ENCODE measurements around the gene SMDT1. TPM values are rescaled to one million over a fixed set of nuclear protein-coding genes. Genes with fewer than 3 reads are reported as not detected.
A peak's percentile ranks its signal among the peaks of the same experiment; 100 is the strongest.

The SMDT1 gene
- total RNA-seq, 5 donors from 2014 or later (not counting 1 experiment from before 2014, with no cell fraction given), result 101 to 176 (median 114) TPM

- Mint-ChIP-seq H3K36me3 (no peaks in the 10 kb centered on the region), H3K4me1 (peaks cover 42 to 53% (median 46%) of the 10 kb centered on the region in 3 donors), H3K27ac (peak within 1 kb of the TSS; percentile 55 to 72), H3K4me3 (peak within 1 kb of the TSS; percentile 62 to 92 (median 73)), H3K27me3 (no peaks in the 10 kb centered on the region), H3K9me3 (no peaks in the 10 kb centered on the region)
- ChIA-PET CTCF (no interaction called here), POLR2A (interaction anchor here in 1 of 2 donors (0.6 kb wide), 1 partner anchor 1157 kb away, joined by 9 read pairs; no protein-coding TSS in a partner anchor)
- no peaks in the 10 kb centered on the region for H3K9me3 ChIP-seq
- peak in 1 of 4 experiments; percentile 5 for ATAC-seq (replicated peaks in 1 of 4)
- peaks cover 19 to 60% of the 10 kb centered on the region in 2 experiments for H3K4me1 ChIP-seq (ENCODE audit: control insufficient read depth in 1 of 2, extremely low read depth in 1 of 2, insufficient read depth in 2 of 2, low read length in 2 of 2)
- H3K27ac ChIP-seq (ENCODE audit: low read length), result peak within 1 kb of the TSS; percentile 39
- H3K36me3 ChIP-seq (ENCODE audit: control insufficient read depth in 2 of 2, extremely low read depth in 1 of 2, insufficient read depth in 1 of 2, low read length in 1 of 2), result no peaks in the 10 kb centered on the region
- H3K27me3 ChIP-seq (replicated peaks in 1 of 2; ENCODE audit: control insufficient read depth in 2 of 2, extremely low read depth in 1 of 2, insufficient read depth in 2 of 2, low read length in 1 of 2), result no peaks in the 10 kb centered on the region
- peak in 33 of 35 experiments; percentile 25 to 66 (median 38) for DNase-seq
- peak within 1 kb of the TSS; percentile 17 to 58 for H3K4me3 ChIP-seq (ENCODE audit: control insufficient read depth in 1 of 2, extremely low read depth in 1 of 2, low read length in 1 of 2)
- WGBS (ENCODE audit: insufficient coverage), result 2% methylated on average over 41 of the region's 55 CpGs
Measured at GRCh38 chr22:42074132-42074811, 5.2 kb upstream of the SMDT1 start, which contains the start of gene PHETA2. Gene PHETA2, plus strand, starts transcription at chr22:42074248. Its CDS starts 3,046 bp downstream, at chr22:42077294.

- Histone ChIP-seq H3K27me3 (replicated peaks in 1 of 2; ENCODE audit: control insufficient read depth in 2 of 2, extremely low read depth in 1 of 2, insufficient read depth in 2 of 2, low read length in 1 of 2) (no peaks in the 10 kb centered on the region), H3K9me3 (no peaks in the 10 kb centered on the region), H3K27ac (ENCODE audit: low read length) (no peak overlapping the region), H3K36me3 (ENCODE audit: control insufficient read depth in 2 of 2, extremely low read depth in 1 of 2, insufficient read depth in 1 of 2, low read length in 1 of 2) (no peaks in the 10 kb centered on the region), H3K4me3 (ENCODE audit: control insufficient read depth in 1 of 2, extremely low read depth in 1 of 2, low read length in 1 of 2) (peak overlapping the region; percentile 17 to 58), H3K4me1 (ENCODE audit: control insufficient read depth in 1 of 2, extremely low read depth in 1 of 2, insufficient read depth in 2 of 2, low read length in 2 of 2) (peaks cover 18 to 55% of the 10 kb centered on the region in 2 experiments)
- 84% methylated on average over 6 of the region's 9 CpGs for WGBS (ENCODE audit: insufficient coverage)
- no peaks in the 10 kb centered on the region for H3K36me3 Mint-ChIP-seq
- ChIA-PET POLR2A (interaction anchor here in 1 of 2 donors (0.6 kb wide), 3 partner anchors 112 to 1157 kb away, joined by 3 to 10 read pairs (median 9); no protein-coding TSS in a partner anchor), CTCF (interaction anchor here in 1 of 2 donors (0.5 kb wide), 1 partner anchor 346 kb away, joined by 5 read pairs; no protein-coding TSS in a partner anchor)
- peak overlapping the region; percentile 55 to 72 for H3K27ac Mint-ChIP-seq
- DNase-seq (peak in 1 of 35 experiments; percentile 11), ATAC-seq (replicated peaks in 1 of 4) (no peak)
- no peaks in the 10 kb centered on the region for H3K9me3 Mint-ChIP-seq
- H3K27me3 Mint-ChIP-seq, result no peaks in the 10 kb centered on the region
- H3K4me3 Mint-ChIP-seq, result peak overlapping the region; percentile 59 to 92 (median 65)
- H3K4me1 Mint-ChIP-seq, result peaks cover 39 to 53% (median 43%) of the 10 kb centered on the region in 3 donors
Measured at GRCh38 chr22:42074846-42075676, 4.4 kb upstream of the SMDT1 start.

GRCh38 chr22:42076764-42077485 lies 2.6 kb upstream of the SMDT1 start:
- ChIA-PET CTCF (no interaction called here), POLR2A (no interaction called here)
- H3K9me3 ChIP-seq, result no peaks in the 10 kb centered on the region
- no peak overlapping the region for H3K27ac ChIP-seq (ENCODE audit: low read length)
- Mint-ChIP-seq H3K4me3 (no peak overlapping the region), H3K27me3 (no peaks in the 10 kb centered on the region), H3K27ac (peak overlapping the region in 1 of 2 donors; percentile 16), H3K9me3 (no peaks in the 10 kb centered on the region), H3K4me1 (peaks cover 35 to 51% (median 44%) of the 10 kb centered on the region in 3 donors), H3K36me3 (peaks cover 3% of the 10 kb centered on the region)
- DNase-seq (peak in 1 of 35 experiments; percentile 14), ATAC-seq (replicated peaks in 1 of 4) (no peak)
- no peaks in the 10 kb centered on the region for H3K36me3 ChIP-seq (ENCODE audit: control insufficient read depth in 2 of 2, extremely low read depth in 1 of 2, insufficient read depth in 1 of 2, low read length in 1 of 2)
- H3K4me3 ChIP-seq (ENCODE audit: control insufficient read depth in 1 of 2, extremely low read depth in 1 of 2, low read length in 1 of 2), result no peak overlapping the region
- WGBS (ENCODE audit: insufficient coverage), result 94% methylated on average over 20 of the region's 20 CpGs
- no peaks in the 10 kb centered on the region for H3K27me3 ChIP-seq (replicated peaks in 1 of 2; ENCODE audit: control insufficient read depth in 2 of 2, extremely low read depth in 1 of 2, insufficient read depth in 2 of 2, low read length in 1 of 2)
- peaks cover 16 to 54% of the 10 kb centered on the region in 2 experiments for H3K4me1 ChIP-seq (ENCODE audit: control insufficient read depth in 1 of 2, extremely low read depth in 1 of 2, insufficient read depth in 2 of 2, low read length in 2 of 2)

- ChIA-PET CTCF (interaction anchor here in 1 of 2 donors (0.6 kb wide), 1 partner anchor 487 kb away, joined by 4 read pairs; no protein-coding TSS in a partner anchor), POLR2A (no interaction called here)
- H3K4me1 Mint-ChIP-seq, result peaks cover 39 to 54% (median 45%) of the 10 kb centered on the region in 3 donors
- peak overlapping the region; percentile 98 for H3K27ac ChIP-seq (ENCODE audit: low read length)
- H3K9me3 Mint-ChIP-seq, result no peaks in the 10 kb centered on the region
- peaks cover 8% of the 10 kb centered on the region for H3K36me3 Mint-ChIP-seq
- H3K4me3 Mint-ChIP-seq, result peak overlapping the region in 1 of 3 donors; percentile 33
- 95% methylated on average over 21 of the region's 21 CpGs for WGBS (ENCODE audit: insufficient coverage)
- no peak overlapping the region for H3K4me3 ChIP-seq (ENCODE audit: control insufficient read depth in 1 of 2, extremely low read depth in 1 of 2, low read length in 1 of 2)
- peak in 1 of 35 experiments; percentile 10 for DNase-seq
- ATAC-seq (replicated peaks in 1 of 4), result no peak
- H3K27me3 ChIP-seq (replicated peaks in 1 of 2; ENCODE audit: control insufficient read depth in 2 of 2, extremely low read depth in 1 of 2, insufficient read depth in 2 of 2, low read length in 1 of 2), result no peaks in the 10 kb centered on the region
- no peaks in the 10 kb centered on the region for H3K27me3 Mint-ChIP-seq
- peaks cover 0 to 4% of the 10 kb centered on the region in 2 donors for H3K36me3 ChIP-seq (ENCODE audit: control insufficient read depth in 2 of 2, extremely low read depth in 1 of 2, insufficient read depth in 1 of 2, low read length in 1 of 2)
- peaks cover 15 to 56% of the 10 kb centered on the region in 2 experiments for H3K4me1 ChIP-seq (ENCODE audit: control insufficient read depth in 1 of 2, extremely low read depth in 1 of 2, insufficient read depth in 2 of 2, low read length in 2 of 2)
- H3K9me3 ChIP-seq, result no peaks in the 10 kb centered on the region
- H3K27ac Mint-ChIP-seq, result peak overlapping the region; percentile 46 to 66
Measured at GRCh38 chr22:42077486-42078125, 1.9 kb upstream of the SMDT1 start.

GRCh38 chr22:42078469-42079318 lies 806 bp upstream of the SMDT1 start:
- POLR2A ChIA-PET, result interaction anchor here (0.6 to 1.9 kb wide), 3 partner anchors 11 to 211 kb away, joined by 3 to 36 read pairs (median 4); partner anchors contain the start of gene NDUFA6 (in 1 of the 2)
- no peaks in the 10 kb centered on the region for H3K27me3 Mint-ChIP-seq
- CTCF ChIA-PET, result interaction anchor here (0.6 to 1.9 kb wide), 3 partner anchors 12 to 488 kb away, joined by 3 to 16 read pairs (median 4); partner anchors contain the start of gene NDUFA6 (in 1 of the 2)
- peak overlapping the region; percentile 98 for H3K27ac ChIP-seq (ENCODE audit: low read length)
- no peaks in the 10 kb centered on the region for H3K9me3 ChIP-seq
- no peaks in the 10 kb centered on the region for H3K27me3 ChIP-seq (replicated peaks in 1 of 2; ENCODE audit: control insufficient read depth in 2 of 2, extremely low read depth in 1 of 2, insufficient read depth in 2 of 2, low read length in 1 of 2)
- DNase-seq (peak in 3 of 35 experiments; percentile 9 to 21 (median 19)), ATAC-seq (replicated peaks in 1 of 4) (peak in 1 of 4 experiments; percentile 1)
- H3K4me3 Mint-ChIP-seq, result peak overlapping the region; percentile 94 to 96 (median 95)
- H3K4me3 ChIP-seq (ENCODE audit: control insufficient read depth in 1 of 2, extremely low read depth in 1 of 2, low read length in 1 of 2), result peak overlapping the region; percentile 80 to 82
- peaks cover 0 to 15% of the 10 kb centered on the region in 2 donors for H3K36me3 ChIP-seq (ENCODE audit: control insufficient read depth in 2 of 2, extremely low read depth in 1 of 2, insufficient read depth in 1 of 2, low read length in 1 of 2)
- peaks cover 38 to 49% (median 41%) of the 10 kb centered on the region in 3 donors for H3K4me1 Mint-ChIP-seq
- H3K4me1 ChIP-seq (ENCODE audit: control insufficient read depth in 1 of 2, extremely low read depth in 1 of 2, insufficient read depth in 2 of 2, low read length in 2 of 2), result peaks cover 15 to 52% of the 10 kb centered on the region in 2 experiments
- H3K27ac Mint-ChIP-seq, result peak overlapping the region; percentile 93 to 98
- WGBS (ENCODE audit: insufficient coverage), result 76% methylated on average over 21 of the region's 24 CpGs
- H3K36me3 Mint-ChIP-seq, result peaks cover 13% of the 10 kb centered on the region
- no peaks in the 10 kb centered on the region for H3K9me3 Mint-ChIP-seq
